ENCODE data around the gene F7. TPM values are rescaled to one million over a fixed set of nuclear protein-coding genes. Genes with fewer than 3 reads are reported as not detected.

Gene F7
- total RNA-seq, 1 experiment from 2014 or later, result 52.4 TPM

DNA sequence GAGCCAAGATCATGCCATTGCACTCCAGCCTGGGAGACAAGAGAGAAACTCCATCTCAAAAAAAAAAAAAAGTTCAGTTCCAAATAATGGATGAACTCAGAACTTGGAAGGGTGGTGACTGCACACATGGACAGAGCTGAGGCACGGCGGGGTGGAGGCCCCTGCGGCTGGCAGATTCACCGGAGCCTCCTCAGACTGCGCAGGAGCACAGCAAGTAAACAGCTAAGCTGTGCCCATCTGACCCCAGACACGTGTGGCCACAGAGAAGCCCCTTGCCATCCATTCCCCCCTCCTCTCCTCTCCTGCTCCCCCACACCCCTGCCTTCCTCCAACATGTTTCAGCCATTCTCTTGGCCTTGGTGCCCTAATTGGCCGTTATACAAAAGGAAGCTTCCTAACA, 37.3 kb downstream of the F7 start:
- Mint-ChIP-seq H3K27ac (ENCODE audit: unreplicated experiment) (no peak overlapping the region), H3K36me3 (ENCODE audit: insufficient read depth, unreplicated experiment) (no peaks in the 10 kb centered on the region), H3K4me1 (ENCODE audit: low read depth, unreplicated experiment) (no peaks in the 10 kb centered on the region), H3K4me3 (ENCODE audit: unreplicated experiment) (no peak overlapping the region), H3K27me3 (ENCODE audit: insufficient read depth, unreplicated experiment) (no peaks in the 10 kb centered on the region), H3K9me3 (ENCODE audit: unreplicated experiment) (no peaks in the 10 kb centered on the region)
- Histone ChIP-seq H3K4me3 (ENCODE audit: low read depth, low read length) (no peak overlapping the region), H3K9me3 (no peaks in the 10 kb centered on the region), H3K36me3 (ENCODE audit: control insufficient read depth, insufficient read depth, low read length) (peaks cover 2% of the 10 kb centered on the region; the same call in 1 of the 2 replicates), H3K27me3 (replicated peaks; ENCODE audit: control insufficient read depth, insufficient read depth, low read length) (no peaks in the 10 kb centered on the region), H3K4me1 (0 out of 2 replicates have a peak, but pooled peaks cover 4% of the 10 kb centered on the region)
- ChIA-PET POLR2A (no interaction called here), CTCF (interaction anchor here (0.6 to 0.9 kb wide), 2 partner anchors 19 to 108 kb away, joined by 3 to 6 read pairs; no protein-coding TSS in a partner anchor)
- intact Hi-C loops (cut with micrococcal nuclease; ENCODE audit: unreplicated experiment), result no loop called here
- BruUV-seq (replicated peaks), result no TSS peak
- DNase-seq, result no peak
- no peak for TF ChIP-seq CTCF (IDR thresholded peaks at IDR 0.05; ENCODE audit: insufficient read depth in 1 of 2, low read depth in 1 of 2, low read length in 1 of 2, severe bottlenecking in 1 of 2, unreplicated experiment in 1 of 2)

DNA sequence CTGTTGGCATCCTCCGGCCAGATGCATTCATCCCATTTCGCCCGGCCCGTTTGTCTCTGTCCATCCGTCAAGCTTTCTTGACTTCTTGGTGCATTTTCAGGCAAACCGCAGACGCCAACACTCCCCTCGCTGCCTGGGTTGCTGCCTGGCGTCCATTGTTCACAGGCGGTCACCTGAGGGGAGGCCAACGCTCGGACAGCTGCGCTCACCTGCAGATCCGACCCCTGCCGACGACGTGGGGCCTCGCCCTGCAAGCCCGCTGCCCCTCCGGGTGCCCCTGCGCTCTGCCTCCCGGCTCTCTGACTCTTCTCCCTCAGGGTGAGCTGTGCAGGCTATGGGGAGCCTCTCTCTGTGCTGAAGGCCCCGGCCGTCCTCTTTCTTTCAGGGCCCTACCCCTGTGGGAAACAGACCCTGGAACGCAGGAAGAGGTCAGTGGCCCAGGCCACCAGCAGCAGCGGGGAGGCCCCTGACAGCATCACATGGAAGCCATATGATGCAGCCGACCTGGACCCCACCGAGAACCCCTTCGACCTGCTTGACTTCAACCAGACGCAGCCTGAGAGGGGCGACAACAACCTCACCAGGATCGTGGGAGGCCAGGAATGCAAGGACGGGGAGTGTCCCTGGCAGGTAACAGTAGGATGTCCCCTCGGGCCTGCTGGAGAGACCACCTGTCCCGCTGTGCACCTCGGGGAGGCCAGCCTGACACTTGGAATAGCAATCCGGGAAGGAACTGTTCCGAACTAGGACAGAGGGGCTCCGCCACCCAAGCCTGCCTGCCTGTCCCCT, 38.1 kb downstream of the F7 start:
- peaks cover 2% of the 10 kb centered on the region; the same call in 1 of the 2 replicates for H3K36me3 ChIP-seq (ENCODE audit: control insufficient read depth, insufficient read depth, low read length)

GRCh38 chr13:113144255-113144629, 38.7 kb downstream of the F7 start:
- no peaks in the 10 kb centered on the region for H3K9me3 ChIP-seq
- no peaks in the 10 kb centered on the region for H3K4me1 Mint-ChIP-seq (ENCODE audit: low read depth, unreplicated experiment)
- no peaks in the 10 kb centered on the region for H3K4me1 ChIP-seq
- H3K36me3 Mint-ChIP-seq (ENCODE audit: insufficient read depth, unreplicated experiment), result no peaks in the 10 kb centered on the region
- H3K4me3 ChIP-seq (ENCODE audit: low read depth, low read length), result no peak overlapping the region
- BruUV-seq (replicated peaks), result no TSS peak
- H3K9me3 Mint-ChIP-seq (ENCODE audit: unreplicated experiment), result no peaks in the 10 kb centered on the region
- ChIA-PET CTCF (no interaction called here), POLR2A (no interaction called here)
- H3K27me3 Mint-ChIP-seq (ENCODE audit: insufficient read depth, unreplicated experiment), result no peaks in the 10 kb centered on the region
- peaks cover 2% of the 10 kb centered on the region for H3K36me3 ChIP-seq (ENCODE audit: control insufficient read depth, insufficient read depth, low read length)
- no peak overlapping the region for H3K27ac Mint-ChIP-seq (ENCODE audit: unreplicated experiment)
- no peak for TF ChIP-seq CTCF (IDR thresholded peaks at IDR 0.05; ENCODE audit: insufficient read depth in 1 of 2, low read depth in 1 of 2, low read length in 1 of 2, severe bottlenecking in 1 of 2, unreplicated experiment in 1 of 2)
- DNase-seq, result no peak
- H3K4me3 Mint-ChIP-seq (ENCODE audit: unreplicated experiment), result no peak overlapping the region
- no peaks in the 10 kb centered on the region for H3K27me3 ChIP-seq (replicated peaks; ENCODE audit: control insufficient read depth, insufficient read depth, low read length)
- intact Hi-C loops (cut with micrococcal nuclease; ENCODE audit: unreplicated experiment), result no loop called here

More for the DNA sequence above, 38.1 kb downstream of the F7 start:
- intact Hi-C loops (cut with micrococcal nuclease; ENCODE audit: unreplicated experiment), result no loop called here
- Mint-ChIP-seq H3K4me1 (ENCODE audit: low read depth, unreplicated experiment) (no peaks in the 10 kb centered on the region), H3K36me3 (ENCODE audit: insufficient read depth, unreplicated experiment) (no peaks in the 10 kb centered on the region), H3K27me3 (ENCODE audit: insufficient read depth, unreplicated experiment) (no peaks in the 10 kb centered on the region), H3K4me3 (ENCODE audit: unreplicated experiment) (no peak overlapping the region), H3K9me3 (ENCODE audit: unreplicated experiment) (no peaks in the 10 kb centered on the region), H3K27ac (ENCODE audit: unreplicated experiment) (no peak overlapping the region)
- Histone ChIP-seq H3K4me1 (0 out of 2 replicates have a peak, but pooled peaks cover 4% of the 10 kb centered on the region), H3K9me3 (no peaks in the 10 kb centered on the region), H3K4me3 (ENCODE audit: low read depth, low read length) (no peak overlapping the region), H3K27me3 (replicated peaks; ENCODE audit: control insufficient read depth, insufficient read depth, low read length) (no peaks in the 10 kb centered on the region)
- DNase-seq, result no peak
- BruUV-seq (replicated peaks), result no TSS peak
- TF ChIP-seq CTCF (IDR thresholded peaks at IDR 0.05; ENCODE audit: insufficient read depth in 1 of 2, low read depth in 1 of 2, low read length in 1 of 2, severe bottlenecking in 1 of 2, unreplicated experiment in 1 of 2), result no peak
- ChIA-PET POLR2A (no interaction called here), CTCF (interaction anchor here (0.6 kb wide), 1 partner anchor 109 kb away, joined by 6 read pairs; no protein-coding TSS in a partner anchor)

Measured in Caco-2 (cell line).